ENCODE measurements around the gene GOLGA8S. TPM values are rescaled to one million over a fixed set of nuclear protein-coding genes. Genes with fewer than 3 reads are reported as not detected.
"Not testable (repeated sequence)": the region's sequence is repeated elsewhere in the genome, so short reads cannot be mapped to it uniquely, and the experiment has no call there.

GOLGA8S gene
- total RNA-seq, 1 donor from 2014 or later: 0.20 TPM

GRCh38 chr15:23401627-23402026, 47.1 kb downstream of the GOLGA8S start:
- peak; percentile 44 for ATAC-seq
- Histone ChIP-seq H3K36me3 (no peaks in the 10 kb centered on the region), H3K9me3 (no peaks in the 10 kb centered on the region), H3K4me1 (no peaks in the 10 kb centered on the region), H3K4me3 (no peak overlapping the region), H3K27me3 (no peaks in the 10 kb centered on the region), H3K27ac (no peak overlapping the region)
- TF ChIP-seq CTCF (IDR thresholded peaks at IDR 0.05): no peak
- intact Hi-C loops (cut with DNase I): no loop called here
- no peak for DNase-seq

GRCh38 chr15:23402140-23402539, 47.6 kb downstream of the GOLGA8S start:
- ATAC-seq (no peak), DNase-seq (no peak)
- no peak overlapping the region for H3K27ac ChIP-seq
- H3K36me3 ChIP-seq: no peaks in the 10 kb centered on the region
- no peak for TF ChIP-seq CTCF (IDR thresholded peaks at IDR 0.05)
- H3K4me3 ChIP-seq: no peak overlapping the region
- intact Hi-C loops (cut with DNase I): no loop called here
- H3K9me3 ChIP-seq: no peaks in the 10 kb centered on the region
- H3K4me1 ChIP-seq: no peaks in the 10 kb centered on the region
- H3K27me3 ChIP-seq: no peaks in the 10 kb centered on the region

- no peak overlapping the region for H3K4me3 ChIP-seq
- H3K4me1 ChIP-seq: no peaks in the 10 kb centered on the region
- no peaks in the 10 kb centered on the region for H3K36me3 ChIP-seq
- DNase-seq (no peak), ATAC-seq (no peak)
- no peak for TF ChIP-seq CTCF (IDR thresholded peaks at IDR 0.05)
- no peak overlapping the region for H3K27ac ChIP-seq
- H3K27me3 ChIP-seq: no peaks in the 10 kb centered on the region
- intact Hi-C loops (cut with DNase I): no loop called here
- H3K9me3 ChIP-seq: no peaks in the 10 kb centered on the region
Measured at GRCh38 chr15:23402544-23402943, 48.0 kb downstream of the GOLGA8S start.

GRCh38 chr15:23403550-23403949, 49.0 kb downstream of the GOLGA8S start:
- Histone ChIP-seq H3K9me3 (no peaks in the 10 kb centered on the region), H3K36me3 (no peaks in the 10 kb centered on the region), H3K4me3 (no peak overlapping the region), H3K4me1 (no peaks in the 10 kb centered on the region), H3K27me3 (no peaks in the 10 kb centered on the region), H3K27ac (no peak overlapping the region)
- intact Hi-C loops (cut with DNase I): no loop called here
- DNase-seq (no peak), ATAC-seq (peak; percentile 62)
- no peak for TF ChIP-seq CTCF (IDR thresholded peaks at IDR 0.05)

GRCh38 chr15:23411841-23412240, 57.3 kb downstream of the GOLGA8S start:
- H3K9me3 ChIP-seq: no peaks in the 10 kb centered on the region
- H3K4me3 ChIP-seq: no peak overlapping the region
- ATAC-seq: no peak
- no peak overlapping the region for H3K27ac ChIP-seq
- intact Hi-C loops (cut with DNase I): no loop called here
- H3K36me3 ChIP-seq: no peaks in the 10 kb centered on the region
- no peak for TF ChIP-seq CTCF (IDR thresholded peaks at IDR 0.05)
- H3K27me3 ChIP-seq: no peaks in the 10 kb centered on the region
- DNase-seq: no peak
- no peaks in the 10 kb centered on the region for H3K4me1 ChIP-seq

GRCh38 chr15:23412881-23413600, 58.5 kb downstream of the GOLGA8S start:
- H3K36me3 ChIP-seq, DNase-seq, ATAC-seq: not testable (repeated sequence)

More at GRCh38 chr15:23412881-23413600, 58.5 kb downstream of the GOLGA8S start:
- intact Hi-C loops (cut with DNase I); H3K4me1 ChIP-seq; H3K27ac ChIP-seq; H3K27me3 ChIP-seq; H3K4me3 ChIP-seq; H3K9me3 ChIP-seq: not testable (repeated sequence)

Other genes with a start within 250 kb of the GOLGA8S start
- not detected for gene GOLGA6L1, start 217.9 kb upstream of the GOLGA8S start, total RNA-seq
- not detected for gene GOLGA6L26, start 20.6 kb upstream of the GOLGA8S start, total RNA-seq
- not detected for gene GOLGA6L2, start 92.5 kb downstream of the GOLGA8S start, total RNA-seq
- 2.5 TPM for gene MKRN3, start 210.9 kb downstream of the GOLGA8S start, total RNA-seq